Measurements from ENCODE around the gene IQGAP2.

GRCh38 chr5:76682387-76682786, 279.3 kb downstream of the IQGAP2 start:
- TF ChIP-seq GATA2 (IDR thresholded peaks at IDR 0.05; ENCODE audit: low read depth, low read length): no peak
- TF ChIP-seq GATA3 (IDR thresholded peaks at IDR 0.05; ENCODE audit: low read depth, low read length): no peak

Measured in SH-SY5Y (cell line).